C4-2B (cell line): ENCODE data around the gene P3H4.
"Not testable (repeated sequence)": the region's sequence is repeated elsewhere in the genome, so short reads cannot be mapped to it uniquely, and the experiment has no call there.

ENCODE experiments used
- H3K27ac ChIP-seq: fragments of 450-650 bp; 2 replicates; pipeline ENCODE4 v1.5.1; 2017
- CTCF ChIP-seq: fragments of 450-650 bp; conservative IDR thresholded peaks from 2 replicates; pipeline ENCODE4 v1.5.1; 2017; ENCODE audit warnings: mild to moderate bottlenecking
- ZFX ChIP-seq: fragments of 450-650 bp; IDR thresholded peaks from 2 replicates; pipeline ENCODE4 v1.6.1; 2017

P3H4 gene

DNA sequence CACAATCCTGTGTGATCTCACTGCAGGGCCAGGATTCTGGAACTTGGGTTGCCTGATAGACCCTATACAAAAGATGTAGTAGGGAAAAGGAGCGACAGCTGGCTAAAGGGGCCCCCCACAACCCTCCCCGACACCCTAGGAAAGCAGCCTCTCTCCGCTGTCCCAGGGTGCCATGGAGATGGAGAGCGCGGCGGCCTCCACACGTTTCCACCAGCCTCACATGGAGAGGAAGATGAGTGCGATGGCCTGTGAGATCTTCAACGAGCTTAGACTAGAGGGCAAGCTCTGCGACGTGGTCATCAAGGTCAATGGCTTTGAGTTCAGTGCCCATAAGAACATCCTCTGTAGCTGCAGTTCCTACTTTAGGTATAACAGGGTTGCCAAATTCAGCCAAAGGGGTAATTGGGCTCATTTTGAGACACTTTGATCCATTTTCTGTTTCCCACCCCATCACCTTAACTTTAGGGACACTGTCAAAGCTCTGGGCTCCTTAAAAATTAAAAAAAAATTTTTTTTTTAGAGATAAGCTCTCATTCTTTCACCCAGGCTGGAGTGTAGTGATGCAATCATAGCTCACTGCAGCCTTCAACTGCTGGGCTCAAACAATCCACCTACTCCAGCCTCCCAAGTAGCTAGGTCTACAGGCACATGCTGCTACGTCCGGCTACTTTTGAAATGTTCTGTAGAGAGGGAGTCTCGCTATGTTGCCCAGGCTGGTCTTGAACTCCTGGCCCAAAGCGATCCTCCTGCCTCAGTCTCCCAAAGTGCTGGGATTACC lies 26.2 kb upstream of the P3H4 start, which contains the start of gene KLHL10:
Gene KLHL10, plus strand, starts transcription at position 65 of the 778 bp plus-strand sequence. Its CDS starts 108 bp downstream, at position 173.
- H3K27ac ChIP-seq: peak within 1 kb of the TSS; percentile 91
- no peak for TF ChIP-seq ZFX
- TF ChIP-seq CTCF: no peak

DNA sequence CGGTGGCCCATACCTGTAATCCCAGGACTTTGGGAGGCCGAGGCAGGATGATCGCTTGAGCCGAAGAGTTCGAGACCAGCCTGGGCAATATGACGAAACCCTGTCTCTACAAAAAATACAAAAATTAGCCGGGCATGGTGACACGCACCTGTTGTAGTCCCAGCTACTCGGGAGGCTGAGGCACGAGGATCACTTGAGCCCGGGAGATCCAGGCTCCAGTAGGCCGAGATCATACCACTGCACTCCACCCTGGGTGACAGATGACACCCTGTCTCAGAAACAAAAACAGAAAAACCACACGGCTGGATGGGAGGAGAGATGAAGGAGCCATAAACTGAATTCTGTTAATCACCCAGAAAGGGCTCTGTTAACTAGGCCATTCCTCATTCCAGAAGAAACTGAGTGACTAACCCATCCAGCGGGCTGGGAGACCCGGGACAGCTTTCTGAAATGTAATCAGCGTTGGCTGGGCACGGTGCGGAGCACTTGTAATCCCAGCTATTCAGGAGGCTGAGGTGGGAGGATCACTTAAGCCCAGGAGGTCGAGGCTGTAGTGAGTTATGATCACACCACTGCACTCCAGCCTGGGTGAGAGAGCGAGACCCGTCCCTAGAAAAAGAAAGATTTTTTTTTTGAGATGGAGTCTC lies 24.9 kb upstream of the P3H4 start:
- TF ChIP-seq CTCF (no peak), ZFX (no peak)
- peak overlapping the region; percentile 91 for H3K27ac ChIP-seq

GRCh38 chr17:41835800-41836549 lies 24.2 kb upstream of the P3H4 start, which contains the start of gene NT5C3B:
NT5C3B (minus strand) TSS chr17:41836232; CDS start chr17:41836193, 39 bp downstream.
- TF ChIP-seq CTCF: no peak
- TF ChIP-seq ZFX: peak; percentile 94
- H3K27ac ChIP-seq: peak within 1 kb of the TSS; percentile 91

DNA sequence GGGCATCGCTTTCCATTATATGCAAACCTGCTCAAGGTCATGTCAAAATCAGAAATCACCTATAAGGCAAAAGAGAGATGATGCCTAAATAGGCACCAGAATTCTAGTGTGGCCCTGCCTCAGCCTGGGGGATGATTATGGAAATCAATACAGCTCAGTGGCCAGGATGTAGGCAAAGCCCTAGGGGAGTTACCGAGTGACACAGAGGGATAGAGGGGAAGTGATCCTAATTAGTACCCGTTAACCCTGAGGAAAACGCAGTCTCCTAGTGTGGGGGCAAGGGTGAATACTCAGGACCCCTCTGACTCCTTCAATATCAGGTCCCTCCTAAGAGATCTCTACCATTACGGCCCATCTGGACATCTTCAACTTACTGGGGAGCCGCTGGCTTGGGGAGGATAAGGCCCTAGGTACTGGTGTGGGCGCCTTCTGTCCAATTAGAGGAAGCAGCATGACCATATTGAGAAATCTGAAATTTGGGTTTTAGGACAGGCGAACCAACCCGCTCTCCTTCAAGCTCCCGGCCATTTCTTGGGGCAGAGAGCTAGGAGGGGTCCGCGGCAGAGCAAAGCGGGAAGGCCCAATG lies 23.6 kb upstream of the P3H4 start:
- TF ChIP-seq CTCF (no peak), ZFX (no peak)
- peak overlapping the region; percentile 91 for H3K27ac ChIP-seq

- H3K27ac ChIP-seq: not testable (repeated sequence)
These were observed 18.2 kb upstream of the P3H4 start for GRCh38 chr17:41829961-41830360.

- no peak overlapping the region for H3K27ac ChIP-seq
- TF ChIP-seq CTCF (no peak), ZFX (no peak)
These were observed 13.6 kb upstream of the P3H4 start for GRCh38 chr17:41825175-41825845.

DNA sequence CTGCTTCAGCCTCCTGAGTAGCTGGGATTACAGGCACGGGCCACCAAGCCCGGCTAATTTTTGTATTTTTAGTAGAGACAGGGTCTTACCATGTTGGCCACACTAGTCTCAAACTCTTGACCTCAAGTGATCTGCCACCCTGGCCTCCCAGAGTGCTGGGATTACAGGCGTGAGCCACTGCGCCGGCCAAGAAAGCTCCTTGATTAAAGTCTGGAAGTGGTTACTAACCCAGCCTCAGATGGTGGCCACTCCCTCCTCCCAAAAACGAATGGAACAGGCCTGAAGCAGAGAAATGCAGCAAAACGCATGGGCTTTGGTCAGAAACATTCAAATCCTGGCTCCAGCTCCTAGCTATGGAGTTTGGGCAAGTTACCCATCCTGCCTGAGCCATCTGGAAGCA lies 12.3 kb upstream of the P3H4 start:
- no peak overlapping the region for H3K27ac ChIP-seq
- TF ChIP-seq ZFX (no peak), CTCF (no peak)
